Adrenal gland (tissue), 5 donors: Measurements from ENCODE around the gene SAMD4A.

ENCODE experiments used
- CTCF ChIP-seq, 6 experiments: fragments of 450-650 bp in 4 of 6; fragments of 200-600 bp in 2 of 6; sonication (generic) in 1 of 6; IDR thresholded peaks; 1 replicate in 5 of 6; 2 replicates in 1 of 6; pipeline versions ENCODE4 v1.5.1 to v1.8.0; 2016 to 2021; ENCODE audit warnings: antibody characterized with exemption in 6 of 6, mild to moderate bottlenecking in 2 of 6, moderate library complexity in 1 of 6
- POLR2A ChIP-seq, 2 donors: fragments of 450-650 bp; IDR thresholded peaks; one replicate each; pipeline ENCODE4 v1.6.1; 2017; ENCODE audit warnings: antibody characterized with exemption in 2 of 2, mild to moderate bottlenecking in 2 of 2, moderate library complexity in 1 of 2
- donor health status: DM: no; HTN: no; CAD: no.

DNA sequence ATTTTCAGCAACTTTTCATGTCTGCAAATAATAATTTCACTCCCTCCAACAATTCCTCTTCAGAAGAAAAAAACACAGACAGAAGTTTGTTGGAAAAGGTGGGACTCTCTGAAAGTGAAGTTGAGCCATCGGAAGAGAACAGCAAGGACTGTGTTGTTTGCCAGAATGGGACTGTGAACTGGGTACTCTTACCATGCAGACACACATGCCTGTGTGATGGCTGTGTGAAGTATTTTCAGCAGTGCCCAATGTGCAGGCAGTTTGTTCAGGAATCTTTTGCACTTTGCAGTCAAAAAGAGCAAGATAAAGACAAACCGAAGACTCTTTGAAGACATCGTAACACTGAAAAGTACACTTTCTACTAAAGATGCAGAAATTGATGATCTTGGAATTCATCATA is 28.9 kb upstream of the SAMD4A start:
- TF ChIP-seq POLR2A (IDR thresholded peaks at IDR 0.05) (no peak), CTCF (IDR thresholded peaks at IDR 0.05) (no peak)
